NCI-H2227 (cell line): ENCODE measurements around the gene SCN2B.

Experiments used
- DNase-seq: peaks from one replicate; lab custom pipeline; 2025; ENCODE audit not compliant: unreplicated experiment; lab: John Stamatoyannopoulos, UW

Gene SCN2B

GRCh38 chr11:118135796-118136165 is 40.7 kb downstream of the SCN2B start:
- DNase-seq: no peak

DNA sequence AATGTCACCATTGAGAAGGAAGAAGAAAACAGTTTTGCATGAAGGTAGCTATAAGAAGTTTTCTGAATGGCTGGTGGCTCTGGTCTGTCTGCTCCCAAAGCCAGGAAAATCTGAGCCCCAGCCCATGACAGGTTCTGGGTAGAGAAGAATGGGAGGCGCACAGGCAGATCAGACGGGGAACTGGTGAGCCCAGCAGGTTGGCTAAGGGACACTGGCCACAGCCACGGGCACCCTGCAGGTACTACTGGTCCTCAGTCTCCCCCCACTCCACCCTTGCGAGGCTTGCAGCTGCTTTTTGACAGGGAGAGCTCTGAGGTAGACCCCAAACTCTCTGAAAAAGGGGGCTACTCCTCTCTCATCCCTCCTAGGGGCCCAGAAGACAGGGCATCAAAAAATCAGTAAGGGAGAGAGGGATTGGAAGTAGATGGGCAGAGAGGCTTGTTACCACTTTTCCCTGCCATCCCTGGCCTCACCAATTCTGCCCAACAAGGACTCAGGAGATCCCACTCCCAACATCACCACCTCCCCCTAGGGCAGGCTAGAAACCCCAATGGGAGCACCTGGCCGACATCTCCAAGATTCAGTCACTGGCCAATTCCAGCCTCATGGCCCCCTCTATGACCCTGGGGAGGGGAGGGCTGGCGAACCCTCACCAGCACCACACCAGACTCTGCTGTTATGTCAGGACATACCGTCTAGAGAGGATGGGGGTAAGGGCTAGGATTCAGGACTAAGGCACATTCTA is 41.2 kb downstream of the SCN2B start:
- DNase-seq: no peak

- DNase-seq: no peak
Observed at GRCh38 chr11:118133816-118134215, 42.6 kb downstream of the SCN2B start.

DNA sequence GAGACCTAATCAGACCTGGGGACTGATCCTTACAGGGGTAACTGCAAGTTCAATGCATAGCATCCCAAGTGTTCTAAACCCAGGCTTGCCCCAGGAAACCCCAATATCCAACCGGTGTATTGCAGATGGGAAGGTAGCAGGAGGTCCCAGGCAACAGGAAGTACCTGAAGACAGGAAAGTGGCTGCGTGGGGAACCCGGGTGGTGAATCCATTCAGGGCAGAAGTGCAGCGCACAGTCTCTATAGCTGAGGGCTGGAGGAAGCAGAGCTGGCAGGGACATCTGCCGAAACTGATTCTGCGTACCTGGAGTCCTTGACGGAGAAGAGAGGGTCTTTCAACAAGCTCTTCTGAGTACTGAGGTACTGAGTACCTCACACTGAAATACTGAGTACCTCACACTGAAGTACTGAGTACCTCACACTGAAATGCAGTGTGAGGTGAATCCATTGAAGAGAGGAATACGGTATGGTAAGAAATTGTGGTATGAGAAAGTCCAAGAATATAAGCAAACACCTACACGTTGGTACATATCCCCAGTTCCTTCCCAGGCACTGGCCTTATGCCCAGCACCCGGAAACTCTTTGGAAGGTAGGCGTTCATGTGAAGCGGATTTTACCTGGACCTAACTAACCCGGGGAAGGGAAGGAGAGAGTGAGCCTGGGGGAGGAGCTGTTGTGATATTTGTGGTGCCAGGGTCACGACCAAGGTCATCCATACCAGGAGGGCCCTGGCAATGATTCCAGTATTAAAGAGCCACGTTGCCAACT is 43.9 kb downstream of the SCN2B start:
- DNase-seq: no peak

GRCh38 chr11:118129471-118130172 is 46.8 kb downstream of the SCN2B start:
- no peak for DNase-seq

DNA sequence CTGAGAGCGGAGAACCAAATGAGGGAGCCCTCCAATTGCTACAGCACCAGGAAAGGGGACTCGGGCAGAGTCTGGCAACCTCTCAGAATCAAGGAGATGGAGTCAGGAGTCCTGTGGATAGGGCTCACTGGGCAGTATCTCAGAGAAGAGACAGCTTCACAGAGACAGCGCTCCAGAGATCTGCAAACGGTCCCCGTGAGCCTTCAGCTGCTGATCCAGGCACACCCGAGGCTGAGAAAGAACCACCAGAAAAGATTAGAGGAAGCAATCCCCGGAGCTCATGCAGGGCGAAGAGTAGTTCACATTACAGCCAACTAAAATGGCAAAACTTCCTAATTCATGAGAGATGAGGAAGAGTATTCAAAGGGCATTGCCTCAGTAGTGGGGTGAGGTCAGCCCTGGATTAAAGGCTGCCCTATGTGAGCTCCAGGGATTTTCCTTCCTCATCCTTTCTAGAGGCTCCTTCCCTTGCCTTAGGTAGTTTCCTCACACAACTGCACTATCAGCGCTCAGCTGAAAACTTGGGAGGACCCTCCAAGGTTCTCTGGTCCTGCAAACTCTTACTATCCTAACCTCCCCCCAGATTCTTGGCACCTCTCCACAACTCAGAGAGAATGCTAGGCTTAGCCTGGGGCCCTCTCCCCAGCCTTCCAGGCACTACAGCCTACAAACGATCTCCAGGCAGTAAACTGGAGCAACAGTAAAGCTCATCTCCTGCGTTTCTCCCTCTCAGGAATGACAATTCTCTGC is 47.5 kb downstream of the SCN2B start:
- DNase-seq: no peak

GRCh38 chr11:118128310-118128709 is 48.1 kb downstream of the SCN2B start:
- DNase-seq: no peak

DNA sequence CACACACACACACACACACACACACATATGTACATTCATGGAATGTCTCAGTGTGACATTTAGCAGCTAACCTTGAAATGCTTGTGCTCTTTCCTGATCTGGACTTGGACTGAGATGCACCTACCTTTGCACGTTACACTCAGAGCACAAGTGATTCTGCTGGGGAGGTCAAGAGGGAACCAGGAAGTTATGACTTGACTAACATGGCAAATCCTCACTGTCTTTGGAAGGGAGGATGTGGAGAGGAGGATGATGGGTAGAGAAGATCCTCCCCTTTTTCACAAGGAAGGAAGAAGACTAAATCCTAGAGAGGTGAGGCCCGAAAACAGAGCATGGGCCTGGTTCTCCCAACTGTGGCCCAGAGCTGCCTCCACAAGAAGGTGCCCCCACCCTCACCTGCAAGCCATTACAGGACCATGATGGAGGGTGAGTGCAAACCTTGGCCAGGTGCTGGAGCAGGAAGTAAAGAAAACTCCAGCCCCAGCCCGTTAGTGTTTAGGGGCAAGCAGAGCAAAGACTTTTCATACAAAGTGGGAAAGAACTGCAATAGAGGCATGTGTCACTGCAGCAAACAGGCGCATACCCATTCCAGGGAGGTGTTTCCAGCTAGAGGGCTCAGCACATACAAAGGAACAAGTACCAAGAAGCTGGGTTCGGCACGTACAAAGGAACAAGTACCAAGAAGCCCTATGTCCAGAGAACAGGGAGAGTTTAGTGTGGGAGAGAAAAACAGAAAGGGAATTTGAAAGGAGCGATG is 50.2 kb downstream of the SCN2B start:
- no peak for DNase-seq

DNA sequence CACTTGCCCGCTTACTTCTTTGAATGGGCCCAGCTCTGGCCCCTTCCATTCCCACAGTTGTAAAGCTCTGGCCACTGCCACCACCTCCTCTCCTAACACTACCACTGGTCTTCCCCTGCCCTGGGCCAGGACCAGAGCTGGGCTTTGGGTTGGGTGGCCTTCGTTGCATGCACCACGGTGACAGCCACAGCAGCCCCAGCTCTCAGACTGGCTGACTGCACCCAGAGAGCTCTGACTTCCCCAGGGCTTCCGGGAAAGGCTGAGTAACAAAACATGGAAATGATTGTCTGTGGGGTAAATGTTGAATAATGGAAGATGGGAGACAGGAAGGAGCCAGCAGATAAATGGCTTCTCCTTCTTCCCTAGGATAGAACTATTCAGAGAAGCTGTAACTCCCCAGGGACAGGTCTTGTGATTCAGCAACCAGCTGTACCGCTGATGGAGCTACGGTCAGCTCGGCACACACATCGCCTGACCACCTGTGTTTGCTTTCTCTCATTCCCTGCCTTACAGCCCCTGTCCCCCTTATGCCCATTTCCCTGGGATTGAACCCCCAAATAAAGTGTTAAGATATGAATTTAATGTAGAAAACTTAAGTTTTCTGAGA is 51.4 kb downstream of the SCN2B start:
- no peak for DNase-seq

GRCh38 chr11:118120793-118121192 is 55.6 kb downstream of the SCN2B start:
- DNase-seq: no peak

- DNase-seq: no peak
Observed at GRCh38 chr11:118117790-118118601, 58.4 kb downstream of the SCN2B start.

GRCh38 chr11:118115048-118115447 is 61.4 kb downstream of the SCN2B start:
- no peak for DNase-seq

GRCh38 chr11:118114266-118114665 is 62.2 kb downstream of the SCN2B start:
- DNase-seq: no peak

GRCh38 chr11:118112711-118113430 is 63.6 kb downstream of the SCN2B start:
- no peak for DNase-seq
